ENCODE data around the gene RUBCN. TPM values are rescaled to one million over a fixed set of nuclear protein-coding genes. Genes with fewer than 3 reads are reported as not detected.
A peak's percentile ranks its signal among the peaks of the same experiment; 100 is the strongest.
"Not testable (repeated sequence)": the region's sequence is repeated elsewhere in the genome, so short reads cannot be mapped to it uniquely, and the experiment has no call there.

RUBCN gene
- total RNA-seq, 1 experiment from 2014 or later: 25.6 TPM

- peak; percentile 94 for DNase-seq (ENCODE audit: low spot score)
- CTCF ChIA-PET: interaction anchor here (0.7 kb wide), 1 partner anchor 450 kb away, joined by 3 read pairs; no protein-coding TSS in a partner anchor
- Histone ChIP-seq H3K9me3 (ENCODE audit: low read depth, low read length, poor library complexity, severe bottlenecking) (no peaks in the 10 kb centered on the region), H3K27me3 (replicated peaks; ENCODE audit: insufficient read depth, low read depth, low read length, poor library complexity) (no peaks in the 10 kb centered on the region), H3K27ac (ENCODE audit: low read depth, low read length, poor library complexity, severe bottlenecking) (peak overlapping the region; percentile 82), H3K36me3 (ENCODE audit: insufficient read depth, low read length, poor library complexity, severe bottlenecking) (no peaks in the 10 kb centered on the region), H3K4me3 (ENCODE audit: low read depth, low read length, poor library complexity, severe bottlenecking) (peak overlapping the region; percentile 33), H3K4me1 (ENCODE audit: insufficient read depth, low read length, poor library complexity, severe bottlenecking) (peaks cover 12% of the 10 kb centered on the region)
- no peak for TF ChIP-seq EZH2 (IDR thresholded peaks at IDR 0.05; ENCODE audit: borderline replicate concordance, low read depth, low read length, poor library complexity, severe bottlenecking)
- TF ChIP-seq CTCF (conservative IDR thresholded peaks at IDR 0.05; ENCODE audit: low read depth, low read length): no peak
- TSS peak; percentile 91 for BruUV-seq (replicated peaks)
- POLR2A ChIA-PET (ENCODE audit: low non-redundant PET): no interaction called here
- intact Hi-C loops (cut with micrococcal nuclease; ENCODE audit: unreplicated experiment): no loop called here
Measured at GRCh38 chr3:197711973-197712707, 24.6 kb downstream of the RUBCN start.

GRCh38 chr3:197710965-197711364 is 25.7 kb downstream of the RUBCN start:
- H3K4me1 ChIP-seq (ENCODE audit: insufficient read depth, low read length, poor library complexity, severe bottlenecking): peaks cover 12% of the 10 kb centered on the region
- intact Hi-C loops (cut with micrococcal nuclease; ENCODE audit: unreplicated experiment); BruUV-seq (replicated peaks); H3K36me3 ChIP-seq (ENCODE audit: insufficient read depth, low read length, poor library complexity, severe bottlenecking); POLR2A ChIA-PET (ENCODE audit: low non-redundant PET); DNase-seq (ENCODE audit: low spot score); H3K9me3 ChIP-seq (ENCODE audit: low read depth, low read length, poor library complexity, severe bottlenecking); CTCF ChIA-PET; H3K4me3 ChIP-seq (ENCODE audit: low read depth, low read length, poor library complexity, severe bottlenecking); H3K27me3 ChIP-seq (replicated peaks; ENCODE audit: insufficient read depth, low read depth, low read length, poor library complexity): not testable (repeated sequence)
- H3K27ac ChIP-seq (ENCODE audit: low read depth, low read length, poor library complexity, severe bottlenecking): peak overlapping the region; percentile 16

DNA sequence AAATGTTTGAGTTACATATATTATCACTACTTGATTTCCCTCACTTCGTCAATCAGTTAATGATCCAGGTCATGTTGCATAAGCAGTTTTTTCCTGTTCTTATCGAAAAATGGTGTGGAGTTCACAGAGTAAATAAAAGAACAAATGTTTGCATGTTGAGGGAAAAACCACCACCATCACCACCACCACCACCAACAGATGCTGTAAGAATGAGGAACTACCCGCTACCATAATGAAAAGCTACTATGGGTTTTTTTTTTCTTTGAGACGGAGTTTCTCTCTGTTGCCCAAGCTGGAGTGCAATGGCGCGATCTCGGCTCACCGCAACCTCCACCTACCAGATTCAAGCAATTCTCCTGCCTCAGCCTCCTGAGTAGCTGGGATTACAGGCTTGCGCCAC is 27.6 kb downstream of the RUBCN start:
- POLR2A ChIA-PET (ENCODE audit: low non-redundant PET): no interaction called here
- no peak overlapping the region for H3K4me3 ChIP-seq (ENCODE audit: low read depth, low read length, poor library complexity, severe bottlenecking)
- DNase-seq (ENCODE audit: low spot score): no peak
- no peak overlapping the region for H3K27ac ChIP-seq (ENCODE audit: low read depth, low read length, poor library complexity, severe bottlenecking)
- H3K9me3 ChIP-seq (ENCODE audit: low read depth, low read length, poor library complexity, severe bottlenecking): no peaks in the 10 kb centered on the region
- intact Hi-C loops (cut with micrococcal nuclease; ENCODE audit: unreplicated experiment): no loop called here
- H3K4me1 ChIP-seq (ENCODE audit: insufficient read depth, low read length, poor library complexity, severe bottlenecking): peaks cover 12% of the 10 kb centered on the region
- no peaks in the 10 kb centered on the region for H3K36me3 ChIP-seq (ENCODE audit: insufficient read depth, low read length, poor library complexity, severe bottlenecking)
- H3K27me3 ChIP-seq (replicated peaks; ENCODE audit: insufficient read depth, low read depth, low read length, poor library complexity): no peaks in the 10 kb centered on the region
- BruUV-seq (replicated peaks): no TSS peak
- CTCF ChIA-PET: no interaction called here
- TF ChIP-seq CTCF (conservative IDR thresholded peaks at IDR 0.05; ENCODE audit: low read depth, low read length): no peak
- no peak for TF ChIP-seq EZH2 (IDR thresholded peaks at IDR 0.05; ENCODE audit: borderline replicate concordance, low read depth, low read length, poor library complexity, severe bottlenecking)

GRCh38 chr3:197706658-197707057 is 30.0 kb downstream of the RUBCN start:
- BruUV-seq (replicated peaks): no TSS peak
- intact Hi-C loops (cut with micrococcal nuclease; ENCODE audit: unreplicated experiment): no loop called here
- POLR2A ChIA-PET (ENCODE audit: low non-redundant PET): no interaction called here

More at GRCh38 chr3:197706658-197707057, 30.0 kb downstream of the RUBCN start:
- Histone ChIP-seq H3K4me1 (ENCODE audit: insufficient read depth, low read length, poor library complexity, severe bottlenecking) (peaks cover under 1% of the 10 kb centered on the region), H3K27me3 (replicated peaks; ENCODE audit: insufficient read depth, low read depth, low read length, poor library complexity) (no peaks in the 10 kb centered on the region), H3K27ac (ENCODE audit: low read depth, low read length, poor library complexity, severe bottlenecking) (no peak overlapping the region), H3K4me3 (ENCODE audit: low read depth, low read length, poor library complexity, severe bottlenecking) (no peak overlapping the region), H3K9me3 (ENCODE audit: low read depth, low read length, poor library complexity, severe bottlenecking) (no peaks in the 10 kb centered on the region), H3K36me3 (ENCODE audit: insufficient read depth, low read length, poor library complexity, severe bottlenecking) (no peaks in the 10 kb centered on the region)
- CTCF ChIA-PET: no interaction called here
- DNase-seq (ENCODE audit: low spot score): no peak
- no peak for TF ChIP-seq CTCF (conservative IDR thresholded peaks at IDR 0.05; ENCODE audit: low read depth, low read length)
